Adipocyte (in vitro differentiated cells): ENCODE results near the gene TRERF1.
A peak's percentile ranks its signal among the peaks of the same experiment; 100 is the strongest.

Experiments
- DNase-seq: peaks from one replicate; pipeline ENCODE4 v3.0.0-alpha.2; 2015; ENCODE audit warnings: low read depth
- H3K27me3 ChIP-seq: replicated peaks from 2 replicates; pipeline ENCODE4 v1.7.0; 2013; ENCODE audit warnings: mild to moderate bottlenecking, low read length, moderate library complexity; ENCODE audit not compliant: control insufficient read depth, insufficient read depth
- H3K36me3 ChIP-seq: 2 replicates; pipeline ENCODE4 v1.7.0; 2013; ENCODE audit warnings: low read length, mild to moderate bottlenecking, moderate library complexity; ENCODE audit not compliant: control insufficient read depth, insufficient read depth, severe bottlenecking
- H3K4me1 ChIP-seq: 2 replicates; pipeline ENCODE4 v1.7.0; 2013; ENCODE audit warnings: mild to moderate bottlenecking, low read length, moderate library complexity; ENCODE audit not compliant: control insufficient read depth, insufficient read depth
- H3K4me3 ChIP-seq: 2 replicates; pipeline ENCODE4 v1.7.0; 2013; ENCODE audit warnings: mild to moderate bottlenecking, low read length, moderate library complexity
- H3K9ac ChIP-seq: 2 replicates; pipeline ENCODE4 v1.7.0; 2013; ENCODE audit warnings: mild to moderate bottlenecking, low read length, moderate library complexity
- H3K9me3 ChIP-seq: 2 replicates; pipeline ENCODE4 v1.7.0; 2013; ENCODE audit warnings: mild to moderate bottlenecking, low read length, moderate library complexity; ENCODE audit not compliant: control insufficient read depth

Gene TRERF1

DNA sequence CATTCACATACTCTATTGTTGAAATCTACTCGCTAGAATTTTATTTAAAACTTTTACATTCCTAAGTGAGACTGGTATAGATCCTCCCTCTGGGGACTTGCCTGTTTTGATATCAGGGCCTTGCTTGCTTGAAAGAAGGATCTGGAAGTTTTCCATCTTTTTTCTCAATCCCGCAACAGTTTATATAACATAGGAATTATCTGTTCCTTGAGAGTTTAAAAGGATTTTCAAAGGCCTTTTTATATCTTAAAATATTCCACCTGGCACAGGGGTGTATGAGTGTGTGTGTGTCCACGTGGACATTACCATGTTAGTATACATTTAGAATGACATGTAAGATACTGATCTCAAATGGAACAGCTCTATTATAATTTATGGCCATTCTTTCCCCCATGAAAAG, 96.3 kb downstream of the TRERF1 start:
- Histone ChIP-seq H3K36me3 (no peaks in the 10 kb centered on the region), H3K27me3 (no peaks in the 10 kb centered on the region), H3K4me3 (no peak overlapping the region), H3K9me3 (no peaks in the 10 kb centered on the region), H3K4me1 (peaks cover 3% of the 10 kb centered on the region), H3K9ac (no peak overlapping the region)
- no peak for DNase-seq

DNA sequence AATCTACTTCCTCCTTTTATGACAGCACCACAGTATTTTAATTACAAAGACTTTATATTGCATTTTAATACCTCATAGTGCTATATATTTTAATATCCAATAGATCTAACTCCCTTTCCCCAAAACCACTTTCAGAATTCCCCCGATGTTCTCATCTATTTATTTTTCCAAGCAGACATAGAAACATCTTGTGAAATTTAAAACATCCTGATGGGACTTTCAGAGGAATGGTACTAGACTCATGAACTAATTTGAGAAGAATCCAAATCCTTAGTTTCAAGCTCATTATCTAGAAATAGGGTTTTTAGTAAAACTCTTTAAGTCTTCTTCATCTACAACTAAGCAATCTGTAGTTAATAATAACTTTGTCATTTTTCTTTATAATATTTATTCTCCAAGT, 97.0 kb downstream of the TRERF1 start:
- no peaks in the 10 kb centered on the region for H3K27me3 ChIP-seq
- peak; percentile 29 for DNase-seq
- H3K9me3 ChIP-seq, result no peaks in the 10 kb centered on the region
- H3K4me3 ChIP-seq, result no peak overlapping the region
- peaks cover 3% of the 10 kb centered on the region for H3K4me1 ChIP-seq
- H3K9ac ChIP-seq, result no peak overlapping the region
- H3K36me3 ChIP-seq, result no peaks in the 10 kb centered on the region

DNA sequence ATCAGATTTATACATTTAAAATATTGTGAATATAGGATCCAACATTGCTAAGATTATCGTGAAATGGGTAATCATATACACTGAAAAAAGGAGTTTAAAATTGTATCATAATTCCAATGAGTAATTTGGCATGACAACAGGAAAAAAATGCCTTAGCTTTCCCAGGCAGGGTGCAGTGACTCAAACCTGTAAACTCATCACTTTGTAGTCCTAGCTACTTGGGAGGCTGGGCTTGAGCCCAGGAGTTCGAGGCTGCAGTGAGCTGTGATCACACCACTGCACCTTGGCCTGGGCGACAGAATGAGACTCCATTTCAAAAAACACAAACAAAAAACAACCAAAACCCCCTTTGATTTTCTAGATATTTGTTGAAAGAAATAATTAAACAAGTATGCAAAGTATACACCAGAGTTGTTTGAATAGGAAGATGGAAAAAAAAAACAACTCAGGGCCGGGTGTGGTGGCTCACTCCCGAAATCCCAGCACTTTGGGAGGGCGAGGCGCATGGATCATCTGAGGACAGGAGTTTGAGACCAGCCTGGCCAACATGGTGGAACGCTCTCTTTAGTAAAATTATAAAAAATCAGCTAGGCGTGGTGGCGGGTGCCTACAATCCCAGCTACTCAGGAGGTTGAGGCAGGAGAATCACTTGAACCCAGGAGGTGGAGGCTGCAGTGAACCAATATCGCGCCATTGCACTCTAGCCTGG, 98.7 kb downstream of the TRERF1 start:
- Histone ChIP-seq H3K9me3 (no peaks in the 10 kb centered on the region), H3K36me3 (no peaks in the 10 kb centered on the region), H3K9ac (no peak overlapping the region), H3K4me3 (no peak overlapping the region), H3K27me3 (no peaks in the 10 kb centered on the region), H3K4me1 (peaks cover 3% of the 10 kb centered on the region)
- DNase-seq, result peak; percentile 40

DNA sequence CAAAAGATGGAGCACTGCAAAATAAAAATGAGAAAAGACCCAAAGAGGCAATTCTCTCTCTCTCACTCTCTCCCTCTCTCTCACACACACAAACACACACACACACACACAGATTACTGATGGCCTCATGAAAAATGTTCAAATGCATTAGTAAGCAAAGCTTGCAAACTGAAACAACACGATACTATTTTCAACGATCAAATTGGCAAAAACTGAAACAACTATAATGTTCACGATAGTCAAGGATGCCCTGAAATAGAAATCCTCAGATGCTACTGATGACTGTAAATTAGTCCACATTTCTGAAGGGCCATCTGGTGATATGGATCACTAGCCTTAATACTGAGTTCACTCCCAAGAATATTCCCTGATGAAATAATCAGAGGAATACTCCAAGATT, 100.8 kb downstream of the TRERF1 start:
- no peaks in the 10 kb centered on the region for H3K27me3 ChIP-seq
- H3K36me3 ChIP-seq, result no peaks in the 10 kb centered on the region
- H3K9me3 ChIP-seq, result no peaks in the 10 kb centered on the region
- H3K4me1 ChIP-seq, result peaks cover 3% of the 10 kb centered on the region
- DNase-seq, result no peak
- no peak overlapping the region for H3K9ac ChIP-seq
- no peak overlapping the region for H3K4me3 ChIP-seq

DNA sequence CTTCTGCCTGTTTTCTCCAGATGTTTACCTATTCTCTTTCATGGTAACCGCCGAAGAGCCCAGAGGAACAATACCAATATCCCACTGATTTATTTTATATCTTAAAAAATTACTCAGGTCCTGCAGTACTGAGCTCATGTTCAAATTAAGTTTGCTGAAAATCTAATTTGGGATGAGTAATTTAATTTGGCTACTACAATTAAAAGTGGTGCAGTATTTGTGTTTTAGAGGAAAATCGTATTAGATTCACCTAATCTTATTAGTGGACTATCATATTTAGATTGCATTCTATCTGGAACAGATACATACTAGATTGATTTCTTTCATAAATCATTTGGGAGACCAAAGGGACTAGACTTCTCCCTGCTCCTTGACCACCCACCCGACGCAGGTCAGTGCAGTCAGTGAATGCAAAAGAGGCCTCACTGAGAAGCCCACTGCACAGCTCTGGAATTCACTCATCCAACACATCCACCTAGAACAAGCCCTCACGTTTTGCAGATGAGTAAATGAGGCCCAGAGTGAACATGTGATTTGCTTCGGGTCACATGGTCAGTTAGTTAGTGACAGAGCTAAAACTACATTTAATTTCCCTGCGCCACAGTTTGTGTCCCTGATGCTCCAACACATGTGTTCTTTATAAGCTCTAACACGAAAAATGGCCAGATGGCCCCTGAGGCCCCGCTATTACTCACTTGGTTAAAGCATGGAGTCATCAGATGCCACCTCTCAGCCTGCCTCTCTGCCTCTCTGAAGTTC, 101.8 kb downstream of the TRERF1 start:
- DNase-seq, result peak; percentile 42
- Histone ChIP-seq H3K9me3 (no peaks in the 10 kb centered on the region), H3K27me3 (no peaks in the 10 kb centered on the region), H3K4me3 (no peak overlapping the region), H3K4me1 (peaks cover 3% of the 10 kb centered on the region), H3K36me3 (no peaks in the 10 kb centered on the region), H3K9ac (no peak overlapping the region)

DNA sequence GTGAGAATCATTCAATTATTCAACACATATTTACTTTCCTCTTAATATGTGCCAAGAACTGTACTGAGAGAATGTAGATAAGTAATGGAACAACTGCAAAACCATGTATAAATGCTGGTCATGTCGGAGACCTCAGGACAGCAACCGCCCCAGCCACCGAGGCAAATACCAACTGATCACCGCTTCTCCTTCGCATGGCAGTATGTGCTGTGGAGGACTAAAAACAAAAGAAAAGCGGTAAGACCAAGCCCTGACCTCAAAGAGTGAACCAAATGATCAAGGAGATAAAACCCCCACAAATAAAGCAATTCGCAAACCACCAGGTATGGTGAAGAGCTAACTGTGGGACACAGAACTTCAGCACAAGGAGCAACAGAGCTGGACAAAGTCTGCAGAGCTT, 104.3 kb downstream of the TRERF1 start:
- no peak overlapping the region for H3K4me3 ChIP-seq
- no peaks in the 10 kb centered on the region for H3K27me3 ChIP-seq
- no peak for DNase-seq
- H3K36me3 ChIP-seq, result no peaks in the 10 kb centered on the region
- no peaks in the 10 kb centered on the region for H3K4me1 ChIP-seq
- H3K9me3 ChIP-seq, result no peaks in the 10 kb centered on the region
- H3K9ac ChIP-seq, result no peak overlapping the region

DNA sequence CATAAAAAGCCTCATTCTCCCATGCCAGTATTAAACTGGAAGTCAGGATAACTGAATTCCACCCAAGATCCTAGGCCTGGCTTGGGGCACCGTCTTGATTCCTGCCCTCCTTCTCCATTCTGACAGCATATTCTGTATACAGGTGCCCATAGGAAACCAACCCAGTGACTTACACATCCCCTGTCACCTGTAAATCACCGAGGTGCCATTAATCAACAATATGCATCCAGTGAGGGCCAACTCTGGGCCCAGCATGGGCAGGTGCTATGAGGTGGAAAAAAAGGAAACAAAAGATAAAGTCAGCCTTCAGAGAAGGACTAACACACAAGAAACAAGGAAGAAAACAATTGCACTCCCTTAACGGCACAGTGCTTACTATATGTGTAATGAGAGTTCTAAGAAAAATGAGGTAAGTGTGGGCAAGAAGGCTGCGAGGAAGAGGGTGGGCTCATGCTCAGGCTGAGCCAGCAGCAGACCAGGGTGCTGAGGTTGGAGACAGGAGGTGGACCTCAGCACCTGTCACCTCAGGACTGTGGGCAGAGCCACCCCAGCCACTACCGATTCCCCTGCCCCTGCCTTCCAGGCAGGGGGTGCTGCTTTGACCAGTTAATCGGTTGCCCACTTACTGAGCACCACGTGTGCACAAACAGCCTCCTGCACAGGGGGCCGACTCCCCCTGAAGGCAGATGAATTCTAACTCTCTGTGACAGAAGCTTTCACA, 105.9 kb downstream of the TRERF1 start:
- DNase-seq, result no peak
- no peaks in the 10 kb centered on the region for H3K4me1 ChIP-seq
- H3K36me3 ChIP-seq, result no peaks in the 10 kb centered on the region
- H3K9ac ChIP-seq, result no peak overlapping the region
- no peaks in the 10 kb centered on the region for H3K9me3 ChIP-seq
- H3K4me3 ChIP-seq, result no peak overlapping the region
- no peaks in the 10 kb centered on the region for H3K27me3 ChIP-seq

DNA sequence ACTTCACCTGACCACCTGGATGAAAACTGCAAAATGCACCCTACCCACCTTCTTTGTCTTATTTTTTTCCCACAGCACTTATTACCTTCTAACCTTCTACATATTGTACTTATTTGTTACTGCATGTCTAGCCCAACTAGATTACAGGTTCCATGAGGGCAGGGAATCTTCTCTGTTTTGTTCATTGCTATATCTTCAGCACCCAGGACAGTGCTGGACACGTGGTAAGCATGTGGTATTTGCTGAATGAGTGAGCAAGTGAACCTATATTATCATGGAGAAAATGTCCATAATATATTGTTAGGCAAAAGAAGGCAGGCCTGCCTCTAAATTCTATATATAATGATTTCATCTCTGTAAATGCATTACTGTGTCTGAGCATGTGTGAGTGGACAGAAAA, 107.0 kb downstream of the TRERF1 start:
- DNase-seq, result no peak
- H3K36me3 ChIP-seq, result no peaks in the 10 kb centered on the region
- H3K4me1 ChIP-seq, result no peaks in the 10 kb centered on the region
- H3K27me3 ChIP-seq, result no peaks in the 10 kb centered on the region
- H3K9me3 ChIP-seq, result no peaks in the 10 kb centered on the region
- H3K4me3 ChIP-seq, result no peak overlapping the region
- no peak overlapping the region for H3K9ac ChIP-seq

DNA sequence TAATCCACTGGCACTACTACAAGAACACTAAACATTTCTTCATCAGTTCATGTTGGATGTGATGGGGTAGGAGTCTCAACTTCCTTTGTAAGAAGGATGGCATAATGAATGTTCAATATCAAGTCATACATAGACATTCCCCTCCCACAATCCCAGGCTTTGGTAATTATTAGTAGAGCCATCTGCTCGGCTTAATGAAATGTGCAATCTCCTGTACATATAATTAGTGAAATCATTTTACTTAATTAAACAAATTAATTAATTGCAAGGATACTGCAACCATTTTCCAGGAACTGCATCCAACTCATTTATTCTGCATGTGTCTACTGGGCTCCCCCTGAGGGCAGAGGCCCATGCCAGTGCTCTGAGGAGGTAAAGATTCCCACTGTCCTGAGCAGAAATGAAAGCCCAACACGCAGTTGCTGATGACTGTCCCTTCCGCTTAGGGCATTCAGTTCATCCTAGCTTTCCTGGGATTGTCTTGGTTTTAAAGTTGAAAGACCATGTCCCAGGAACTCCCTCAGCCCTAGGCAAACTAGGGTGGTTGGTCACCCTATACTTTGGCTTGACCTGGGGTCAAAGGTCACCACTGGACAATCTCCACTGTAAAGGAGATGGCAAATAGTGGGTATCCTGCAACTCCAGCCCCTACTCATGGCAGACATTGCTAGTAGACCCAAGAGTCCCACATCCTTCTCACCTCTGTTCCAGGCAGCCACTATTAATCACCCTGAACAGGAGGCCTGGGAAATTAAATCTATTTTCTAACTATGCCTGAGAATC, 109.8 kb downstream of the TRERF1 start:
- no peaks in the 10 kb centered on the region for H3K27me3 ChIP-seq
- no peak for DNase-seq
- H3K4me3 ChIP-seq, result no peak overlapping the region

DNA sequence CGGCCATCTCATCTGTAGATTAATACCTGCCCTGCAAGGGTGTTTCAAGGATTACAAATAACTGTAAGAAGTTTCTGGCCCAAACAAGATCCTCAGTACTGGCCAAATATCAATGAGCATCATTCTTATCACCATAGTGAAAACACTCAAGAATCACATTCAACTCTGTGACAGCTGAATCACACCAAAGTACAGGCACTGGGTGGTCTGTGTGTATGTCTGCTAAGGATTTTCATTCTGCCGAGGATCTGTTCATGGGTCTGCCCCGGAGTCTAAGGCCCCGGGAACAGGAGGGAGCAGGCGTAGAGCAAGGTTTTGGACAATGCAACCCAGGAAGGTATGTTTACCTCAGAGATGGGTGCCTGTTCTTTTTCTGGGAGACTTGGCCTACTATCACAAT, 110.5 kb downstream of the TRERF1 start:
- no peak overlapping the region for H3K9ac ChIP-seq
- H3K4me3 ChIP-seq, result no peak overlapping the region
- peaks cover 11% of the 10 kb centered on the region for H3K4me1 ChIP-seq
- DNase-seq, result no peak
- no peaks in the 10 kb centered on the region for H3K27me3 ChIP-seq
- no peaks in the 10 kb centered on the region for H3K9me3 ChIP-seq
- H3K36me3 ChIP-seq, result no peaks in the 10 kb centered on the region

More for the DNA sequence above, 109.8 kb downstream of the TRERF1 start:
- Histone ChIP-seq H3K4me1 (peaks cover 11% of the 10 kb centered on the region), H3K36me3 (no peaks in the 10 kb centered on the region), H3K9ac (no peak overlapping the region), H3K9me3 (no peaks in the 10 kb centered on the region)

DNA sequence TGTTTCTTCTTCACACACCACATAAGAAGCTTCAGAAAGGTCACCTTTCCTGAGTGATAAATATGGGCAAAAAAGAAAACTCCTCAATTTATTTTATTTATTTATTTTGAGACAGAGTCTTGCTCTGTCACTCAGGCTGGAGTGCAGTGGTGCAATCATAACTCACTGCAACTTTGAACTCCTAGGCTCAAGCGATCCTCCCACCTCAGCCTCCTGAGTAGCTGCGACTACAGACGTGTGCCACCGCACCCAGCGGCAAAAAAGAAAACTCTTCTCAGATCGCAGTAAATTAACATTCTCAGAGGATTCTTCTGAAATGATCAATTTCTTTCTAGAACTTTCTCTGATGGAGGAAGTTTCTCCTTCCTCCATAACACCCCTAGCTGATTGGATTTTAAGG, 111.2 kb downstream of the TRERF1 start:
- H3K4me3 ChIP-seq, result no peak overlapping the region
- H3K9me3 ChIP-seq, result no peaks in the 10 kb centered on the region
- no peaks in the 10 kb centered on the region for H3K36me3 ChIP-seq
- no peak for DNase-seq
- H3K27me3 ChIP-seq, result no peaks in the 10 kb centered on the region
- H3K9ac ChIP-seq, result no peak overlapping the region
- H3K4me1 ChIP-seq, result peaks cover 11% of the 10 kb centered on the region
